ENCODE measurements around the gene COL6A1. TPM values are rescaled to one million over a fixed set of nuclear protein-coding genes. Genes with fewer than 3 reads are reported as not detected.

Gene COL6A1
- total RNA-seq, 1 experiment from 2014 or later = 193 TPM

DNA sequence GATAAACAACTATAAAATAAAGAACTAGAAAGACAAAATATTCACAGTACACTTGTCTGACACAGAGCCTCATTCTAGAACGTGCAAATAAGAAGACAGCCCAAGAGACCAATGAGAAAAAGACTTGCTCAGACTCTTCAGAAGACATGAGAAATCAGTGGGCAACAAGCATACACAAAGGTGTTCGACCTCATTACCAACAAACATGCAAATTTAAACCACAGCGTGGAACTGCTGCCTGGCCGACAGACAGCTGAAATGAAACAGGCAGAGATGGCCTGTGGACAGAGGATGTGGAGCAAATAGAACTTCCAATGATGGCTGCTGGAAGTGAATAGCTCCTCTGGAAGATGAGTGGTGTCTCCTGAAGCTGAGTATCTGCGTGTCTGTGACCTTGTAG, 22.4 kb upstream of the COL6A1 start:
- no peak overlapping the region for H3K27ac Mint-ChIP-seq
- Histone ChIP-seq H2BK120ac (ENCODE audit: low read depth, low read length, poor library complexity, severe bottlenecking) (no peak overlapping the region), H3K4ac (ENCODE audit: low read depth, low read length) (no peak overlapping the region), H3T11ph (ENCODE audit: low read length) (no peak overlapping the region), H3K4me2 (ENCODE audit: insufficient read depth, insufficient read length, low read length) (no peak overlapping the region), H2BK20ac (ENCODE audit: low read depth, low read length, poor library complexity, severe bottlenecking) (no peak overlapping the region), H4K91ac (ENCODE audit: insufficient read length, low read depth, low read length) (no peak overlapping the region), H3K9me3 (ENCODE audit: control insufficient read depth, low read depth, low read length) (peaks cover 17% of the 10 kb centered on the region), H2BK15ac (ENCODE audit: low read depth, low read length) (no peak overlapping the region), H3K14ac (ENCODE audit: insufficient read depth, low read length) (no peak overlapping the region), H2BK5ac (ENCODE audit: insufficient read length, low read length) (no peak overlapping the region), H3K18ac (ENCODE audit: insufficient read length, low read depth, low read length) (no peak overlapping the region), H3K4me1 (ENCODE audit: insufficient read depth, low read length) (no peaks in the 10 kb centered on the region), H3K79me2 (ENCODE audit: insufficient read depth, low read length) (no peaks in the 10 kb centered on the region), H2AFZ (ENCODE audit: low read length) (no peak overlapping the region), H4K8ac (replicated peaks; ENCODE audit: insufficient read length, low read depth, low read length) (no peak overlapping the region), H3K27ac (ENCODE audit: insufficient read length, low read depth, low read length) (no peak overlapping the region), H3K56ac (ENCODE audit: insufficient read length, low read depth, low read length) (no peak overlapping the region), H3K9ac (ENCODE audit: extremely low read depth, insufficient read length, low read length) (no peak overlapping the region), H3K79me1 (ENCODE audit: insufficient read depth, low read depth, low read length, poor library complexity, severe bottlenecking) (no peaks in the 10 kb centered on the region), H3K27me3 (ENCODE audit: insufficient read depth, low read length) (no peaks in the 10 kb centered on the region), H2AK5ac (ENCODE audit: insufficient read length, low read length) (no peak overlapping the region), H3K23me2 (ENCODE audit: insufficient read length, low read depth, low read length, poor library complexity, severe bottlenecking) (no peaks in the 10 kb centered on the region), H3K23ac (ENCODE audit: insufficient read length, low read depth, low read length) (no peak overlapping the region), H2BK12ac (ENCODE audit: insufficient read length, low read depth, low read length) (no peak overlapping the region), H4K5ac (ENCODE audit: insufficient read length, low read depth, low read length) (no peak overlapping the region), H4K20me1 (ENCODE audit: control insufficient read depth, insufficient read depth, insufficient read length) (no peaks in the 10 kb centered on the region)
- WGBS (ENCODE audit: extremely low coverage, insufficient read length, low lambda C conversion rate) = no CpG with 5 or more reads among the region's 5 CpGs
- H3K9me3 Mint-ChIP-seq = peaks cover 51 to 58% of the 10 kb centered on the region in 2 experiments
- peaks cover 62% of the 10 kb centered on the region for H3K27me3 Mint-ChIP-seq (ENCODE audit: low read depth)
- H3K4me1 Mint-ChIP-seq = peaks cover 0 to 2% of the 10 kb centered on the region in 2 experiments; a peak in 1 of 4 replicates
- DNase-seq = no peak
- peaks cover 23 to 41% (median 38%) of the 10 kb centered on the region in 3 experiments for H3K36me3 Mint-ChIP-seq (ENCODE audit: insufficient read depth in 1 of 3, low read depth in 3 of 3)
- TF ChIP-seq, protein P1, sequence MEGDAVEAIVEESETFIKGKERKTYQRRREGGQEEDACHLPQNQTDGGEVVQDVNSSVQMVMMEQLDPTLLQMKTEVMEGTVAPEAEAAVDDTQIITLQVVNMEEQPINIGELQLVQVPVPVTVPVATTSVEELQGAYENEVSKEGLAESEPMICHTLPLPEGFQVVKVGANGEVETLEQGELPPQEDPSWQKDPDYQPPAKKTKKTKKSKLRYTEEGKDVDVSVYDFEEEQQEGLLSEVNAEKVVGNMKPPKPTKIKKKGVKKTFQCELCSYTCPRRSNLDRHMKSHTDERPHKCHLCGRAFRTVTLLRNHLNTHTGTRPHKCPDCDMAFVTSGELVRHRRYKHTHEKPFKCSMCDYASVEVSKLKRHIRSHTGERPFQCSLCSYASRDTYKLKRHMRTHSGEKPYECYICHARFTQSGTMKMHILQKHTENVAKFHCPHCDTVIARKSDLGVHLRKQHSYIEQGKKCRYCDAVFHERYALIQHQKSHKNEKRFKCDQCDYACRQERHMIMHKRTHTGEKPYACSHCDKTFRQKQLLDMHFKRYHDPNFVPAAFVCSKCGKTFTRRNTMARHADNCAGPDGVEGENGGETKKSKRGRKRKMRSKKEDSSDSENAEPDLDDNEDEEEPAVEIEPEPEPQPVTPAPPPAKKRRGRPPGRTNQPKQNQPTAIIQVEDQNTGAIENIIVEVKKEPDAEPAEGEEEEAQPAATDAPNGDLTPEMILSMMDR (conservative IDR thresholded peaks at IDR 0.05) = no peak
- H3K4me3 Mint-ChIP-seq = no peak overlapping the region
